NCI-H146 treated with DMSO at 0.1 percent for 48 hours (cell line): Measurements from ENCODE around the gene CMPK2.
"Not testable (repeated sequence)": the region's sequence is repeated elsewhere in the genome, so short reads cannot be mapped to it uniquely, and the experiment has no call there.

Experiments
- DNase-seq: peaks from one replicate; lab custom pipeline; 2025; ENCODE audit not compliant: unreplicated experiment; lab: John Stamatoyannopoulos, UW

Gene CMPK2

DNA sequence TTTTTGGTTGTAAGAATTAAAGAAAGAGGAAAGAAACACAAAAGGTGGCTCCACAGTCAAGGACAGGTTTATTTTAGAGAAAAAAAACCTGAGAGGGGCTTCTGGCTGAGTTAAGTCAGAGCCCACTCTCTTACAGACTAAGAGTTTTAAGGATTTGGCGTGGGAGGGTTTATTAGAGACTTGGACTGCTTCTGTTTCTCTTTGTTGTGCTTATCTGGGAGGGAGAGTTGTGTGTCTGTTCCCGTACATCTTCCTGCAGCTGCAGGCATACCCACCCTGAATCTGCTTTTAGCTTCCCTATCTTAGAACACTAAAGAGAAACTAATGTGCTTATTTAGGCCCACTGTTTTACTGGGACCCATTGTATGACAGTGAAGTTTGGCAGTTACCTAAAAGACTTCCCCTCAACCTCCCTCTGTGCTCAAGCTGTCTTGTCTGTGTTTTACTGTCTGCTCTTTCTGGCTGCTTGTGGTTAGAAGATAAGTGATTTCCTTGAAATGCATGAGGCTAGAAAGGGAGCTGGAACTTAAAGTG is 14.6 kb upstream of the CMPK2 start:
- DNase-seq, result no peak

DNA sequence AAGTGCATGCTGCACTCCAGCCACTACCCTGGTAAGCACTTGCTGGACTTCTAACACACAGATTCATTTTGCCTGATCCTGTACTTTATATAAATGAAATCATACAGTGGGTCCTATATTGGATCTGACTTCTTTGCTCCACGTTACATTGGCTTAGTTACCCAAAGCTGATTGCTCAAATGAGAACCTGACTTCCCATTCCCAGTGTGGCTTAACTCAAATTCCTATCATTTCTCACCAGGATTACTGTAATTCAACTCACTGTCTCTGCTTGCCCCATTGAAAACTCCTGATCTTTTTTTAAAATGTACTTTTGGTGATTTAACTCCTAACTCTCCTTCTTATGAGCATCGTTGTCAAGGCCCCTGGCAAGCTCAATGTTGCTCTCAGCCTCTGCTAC is 13.3 kb upstream of the CMPK2 start:
- DNase-seq, result no peak

GRCh38 chr2:6878549-6878948 is 12.8 kb upstream of the CMPK2 start:
- DNase-seq, result no peak

DNA sequence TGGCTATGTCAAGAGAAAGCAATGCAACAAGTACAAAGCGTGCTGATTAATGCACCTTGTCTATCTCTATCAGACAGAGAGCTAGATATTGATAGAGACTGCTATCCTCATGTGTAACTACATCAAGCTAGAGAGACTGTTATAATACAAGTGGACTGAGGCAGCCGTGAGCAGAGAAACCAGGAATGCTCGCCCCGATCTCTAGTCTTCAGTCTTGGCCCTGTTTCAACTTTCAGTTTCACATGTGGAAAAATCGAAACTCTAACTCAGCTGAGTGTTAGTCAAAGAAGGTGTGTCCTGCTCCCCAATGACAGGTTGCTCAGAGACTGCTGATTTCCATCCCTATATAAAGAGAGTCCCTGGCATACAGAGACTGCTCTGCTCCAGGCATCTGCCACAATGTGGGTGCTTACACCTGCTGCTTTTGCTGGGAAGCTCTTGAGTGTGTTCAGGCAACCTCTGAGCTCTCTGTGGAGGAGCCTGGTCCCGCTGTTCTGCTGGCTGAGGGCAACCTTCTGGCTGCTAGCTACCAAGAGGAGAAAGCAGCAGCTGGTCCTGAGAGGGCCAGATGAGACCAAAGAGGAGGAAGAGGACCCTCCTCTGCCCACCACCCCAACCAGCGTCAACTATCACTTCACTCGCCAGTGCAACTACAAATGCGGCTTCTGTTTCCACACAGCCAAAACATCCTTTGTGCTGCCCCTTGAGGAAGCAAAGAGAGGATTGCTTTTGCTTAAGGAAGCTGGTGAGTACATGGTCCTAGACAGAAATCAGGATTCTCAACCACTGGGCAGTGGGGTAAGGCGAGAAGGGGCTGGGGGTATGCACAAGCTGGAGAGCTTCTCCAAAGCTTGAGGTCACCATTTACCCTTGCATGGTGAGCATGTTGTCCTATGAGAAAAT is 11.9 kb upstream of the CMPK2 start, which contains the start of gene RSAD2:
Gene RSAD2, plus strand, starts transcription at position 376 of the 903 bp plus-strand sequence. Its CDS starts 24 bp downstream, at position 400.
- peak; percentile 47 for DNase-seq

GRCh38 chr2:6876309-6876708 is 10.6 kb upstream of the CMPK2 start:
- DNase-seq, result no peak

GRCh38 chr2:6874032-6874431 is 8.3 kb upstream of the CMPK2 start:
- no peak for DNase-seq

DNA sequence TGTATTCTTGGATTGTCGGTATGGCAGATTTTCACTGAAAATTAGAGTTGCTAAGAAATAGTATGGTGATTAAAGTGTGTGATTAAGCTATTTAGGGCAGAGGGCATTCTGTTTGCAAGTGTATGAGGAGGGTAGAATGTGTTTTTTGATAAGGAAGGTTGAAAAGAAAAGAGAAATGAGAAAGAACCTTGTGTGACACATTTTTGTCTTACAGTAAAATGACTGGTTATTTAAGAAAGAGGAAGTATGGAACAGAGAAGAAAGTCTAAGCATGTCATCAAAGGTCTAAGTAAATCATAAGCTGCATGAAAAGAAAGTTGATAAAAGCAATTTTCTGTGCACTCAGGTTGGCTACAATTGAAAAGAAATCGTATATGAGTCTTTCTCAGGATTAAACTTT is 6.7 kb upstream of the CMPK2 start:
- no peak for DNase-seq

GRCh38 chr2:6866982-6867381 is 1.3 kb upstream of the CMPK2 start:
- DNase-seq, result no peak

DNA sequence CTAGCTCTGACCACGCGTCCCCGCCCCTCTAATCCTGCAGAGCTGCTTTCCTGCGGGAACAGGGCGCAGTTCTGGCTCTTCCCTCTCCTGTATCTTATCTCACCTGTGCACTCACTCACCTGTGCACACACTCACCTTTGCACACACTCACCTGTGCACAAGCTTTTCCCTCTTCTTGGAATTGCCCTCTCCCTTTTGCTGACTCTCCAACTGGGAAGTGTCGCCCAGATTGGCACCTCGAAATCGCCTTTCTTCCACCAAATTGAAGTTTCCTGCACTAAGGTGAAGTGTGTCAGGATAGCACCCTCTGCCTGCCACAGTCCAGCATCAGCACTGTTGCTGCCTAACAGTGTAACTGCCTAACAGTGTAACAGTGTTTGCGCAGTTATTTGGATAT is 566 bp upstream of the CMPK2 start:
- peak; percentile 76 for DNase-seq

DNA sequence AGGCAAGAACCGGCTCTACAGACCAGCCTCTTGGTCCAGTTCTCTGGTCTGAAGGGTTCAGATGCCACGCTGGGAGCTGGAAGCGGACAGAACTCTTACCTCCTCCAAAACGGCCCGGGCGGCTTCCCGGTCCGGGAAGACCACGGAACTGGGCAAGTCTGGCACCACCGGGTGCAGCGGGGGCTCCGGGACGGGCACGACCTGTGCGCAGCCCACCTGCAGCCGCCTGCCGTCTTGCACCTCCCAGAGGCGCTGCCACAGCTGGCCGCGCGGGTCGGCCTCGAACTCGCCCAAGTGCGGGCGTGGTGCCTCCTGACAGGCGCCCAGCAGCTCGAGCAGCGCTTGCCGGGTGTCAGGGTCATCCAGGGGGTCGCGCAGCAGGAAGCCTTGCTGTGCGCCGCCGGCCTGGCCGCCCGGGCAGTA is 773 bp downstream of the CMPK2 start:
- DNase-seq, result no peak

DNA sequence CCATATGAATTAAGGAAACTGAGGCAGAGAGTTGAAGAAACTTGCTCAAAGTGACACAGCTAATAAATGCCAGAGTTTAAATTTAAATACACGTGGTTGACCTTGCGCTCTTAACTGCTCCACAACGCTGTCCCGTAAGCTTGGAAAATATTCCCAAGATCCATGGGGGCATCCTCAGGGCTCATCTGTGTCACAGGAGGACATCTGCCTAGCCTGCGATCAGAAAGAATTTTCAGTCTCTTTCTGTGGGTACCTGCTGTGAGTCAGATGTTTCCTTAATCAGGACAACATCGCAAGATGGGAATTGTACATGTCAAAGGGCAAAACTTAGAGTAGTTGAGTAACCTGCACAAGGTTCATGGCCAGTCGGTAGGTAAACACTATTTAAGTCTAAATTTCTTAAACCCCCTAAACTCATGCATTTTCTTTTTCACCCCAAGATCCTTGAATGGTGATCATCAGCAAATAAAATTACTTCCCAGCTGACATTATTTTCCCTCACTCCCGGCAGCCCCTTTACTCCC is 1.4 kb downstream of the CMPK2 start:
- no peak for DNase-seq

- DNase-seq, result no peak
Measured at GRCh38 chr2:6863792-6864191, 1.9 kb downstream of the CMPK2 start.

- DNase-seq, result no peak
Measured at GRCh38 chr2:6860296-6860695, 5.4 kb downstream of the CMPK2 start.

DNA sequence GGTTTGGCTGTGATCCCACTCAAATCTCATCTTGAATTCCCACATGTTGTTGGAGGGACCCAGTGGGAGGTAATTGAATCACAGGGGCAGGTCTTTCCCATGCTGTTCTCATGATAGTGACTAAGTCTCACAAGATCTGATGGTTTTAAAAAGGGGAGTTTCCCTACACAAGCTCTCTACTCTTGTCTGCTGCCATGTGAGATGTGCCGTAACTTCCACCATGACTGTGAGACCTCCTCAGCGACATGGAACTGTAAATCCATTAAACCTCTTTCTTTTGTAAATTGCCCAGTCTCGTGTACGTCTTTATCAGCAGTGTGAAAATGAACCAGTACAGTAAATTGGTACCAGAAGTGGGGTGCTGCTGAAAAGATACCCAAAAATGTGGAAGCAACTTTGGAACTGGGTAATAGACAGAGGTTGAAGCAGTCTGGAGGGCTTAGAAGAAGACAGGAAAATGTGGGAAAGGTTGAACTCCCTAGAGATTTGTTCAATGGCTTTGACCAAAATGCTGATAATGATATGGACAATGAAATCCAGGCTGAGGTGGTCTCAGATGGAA is 7.2 kb downstream of the CMPK2 start:
- DNase-seq, result not testable (repeated sequence)

GRCh38 chr2:6856548-6856920 is 9.2 kb downstream of the CMPK2 start:
- no peak for DNase-seq

DNA sequence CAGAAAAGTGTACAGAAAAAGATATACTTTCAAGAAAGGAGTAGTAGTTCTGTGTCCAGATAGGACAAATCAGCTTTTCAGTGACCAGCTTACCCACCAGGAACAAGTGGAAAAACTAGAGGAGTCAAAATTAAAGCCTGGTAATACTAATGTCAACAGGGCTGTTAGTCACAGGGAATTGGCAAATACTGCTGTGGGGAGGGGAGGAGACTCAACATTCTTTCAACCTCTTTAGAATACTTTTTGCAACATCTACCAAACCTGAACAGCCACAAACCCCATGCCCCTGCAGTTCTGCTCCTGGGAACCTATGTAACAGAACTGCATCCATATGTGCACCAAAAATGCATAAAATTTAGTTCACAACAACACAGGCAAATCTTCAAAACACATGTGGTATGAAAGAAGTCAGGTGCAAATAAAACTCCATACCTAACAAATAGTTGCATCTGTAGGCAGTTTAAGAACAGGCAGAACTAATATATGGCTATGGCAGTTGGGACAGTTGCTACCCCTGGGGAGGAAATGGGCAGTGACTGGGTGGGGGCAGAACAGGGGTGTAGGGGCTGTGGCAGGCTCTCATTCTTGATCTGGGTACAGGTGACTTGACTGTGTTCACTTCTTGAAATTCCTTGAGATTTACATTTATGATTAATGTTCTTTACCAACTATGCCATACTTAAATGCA is 9.7 kb downstream of the CMPK2 start:
- DNase-seq, result no peak

GRCh38 chr2:6854416-6854815 is 11.3 kb downstream of the CMPK2 start:
- peak; percentile 66 for DNase-seq

GRCh38 chr2:6852195-6852594 is 13.5 kb downstream of the CMPK2 start:
- no peak for DNase-seq

DNA sequence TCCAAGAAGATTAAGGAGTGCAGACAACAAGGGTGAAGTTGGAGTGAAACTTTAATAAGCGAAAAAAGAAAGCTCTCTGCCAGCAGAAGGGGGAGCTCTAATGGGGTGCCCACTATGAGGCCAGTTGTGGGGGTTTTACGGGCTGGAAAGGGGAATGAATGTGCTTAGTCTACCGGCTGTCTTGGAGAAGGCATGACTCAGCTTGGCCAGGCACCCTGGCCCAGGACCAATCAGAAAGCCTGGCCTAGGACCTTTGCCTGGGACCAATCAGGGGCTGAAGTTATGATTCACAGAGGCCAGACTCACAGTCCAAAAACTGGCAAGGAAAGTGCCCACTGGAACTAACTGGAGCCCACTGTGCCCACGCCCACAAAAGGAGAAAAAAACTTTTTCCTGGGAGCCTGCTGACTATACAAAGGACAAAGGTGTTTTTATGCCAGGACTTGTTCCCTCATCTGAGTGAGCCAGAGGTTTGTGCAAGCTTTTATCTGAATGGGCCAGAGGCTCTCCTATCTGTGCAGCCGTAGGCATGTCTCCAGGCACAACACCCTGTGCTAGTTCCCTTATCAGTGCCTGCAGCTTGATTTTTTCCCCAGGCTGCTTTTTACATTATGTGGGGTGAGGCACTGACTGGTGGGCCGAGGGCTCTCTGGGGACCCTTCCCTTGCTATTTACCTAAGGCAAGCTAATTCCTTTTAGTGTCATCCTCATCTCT is 18.6 kb downstream of the CMPK2 start:
- no peak for DNase-seq

- DNase-seq, result no peak
Measured at GRCh38 chr2:6846540-6846939, 19.2 kb downstream of the CMPK2 start.

- DNase-seq, result no peak
Measured at GRCh38 chr2:6845903-6846302, 19.8 kb downstream of the CMPK2 start.
